GM23338 (cell line): ENCODE results near the gene SLAMF8.

ENCODE experiments used
- CREB1 ChIP-seq: fragments of 250-450 bp; sonication (Bioruptor Pico); IDR thresholded peaks from 2 replicates; pipeline ENCODE4 v1.5.0; 2020; ENCODE audit warnings: low read depth, mild to moderate bottlenecking, moderate library complexity
- CTCF ChIP-seq, 2 experiments: fragments of 200-600 bp in 1 of 2; sonication (generic) in 1 of 2; conservative IDR thresholded peaks; 2 replicates each; pipeline versions ENCODE4 v1.5.1 to v1.6.1; 2016 to 2017; ENCODE audit warnings: antibody characterized with exemption in 2 of 2, low read depth in 2 of 2, mild to moderate bottlenecking in 2 of 2, moderate library complexity in 1 of 2
- ETS1 ChIP-seq: IDR thresholded peaks from 2 replicates; pipeline ENCODE4 v1.6.1; 2016; ENCODE audit warnings: antibody characterized with exemption
- EZH2 ChIP-seq: fragments of 200-600 bp; sonication (generic); IDR thresholded peaks from one replicate; pipeline ENCODE4 v1.8.0; 2017; ENCODE audit warnings: antibody characterized with exemption, mild to moderate bottlenecking, low read depth; ENCODE audit not compliant: unreplicated experiment
- EZH2phosphoT487 ChIP-seq: fragments of 200-600 bp; sonication (generic); IDR thresholded peaks from one replicate; pipeline ENCODE4 v1.8.1; 2018; ENCODE audit warnings: antibody characterized with exemption; ENCODE audit not compliant: unreplicated experiment
- JUNB ChIP-seq: IDR thresholded peaks from one replicate; pipeline ENCODE4 v1.6.1; 2016; ENCODE audit warnings: antibody characterized with exemption; ENCODE audit not compliant: unreplicated experiment
- NANOG ChIP-seq: IDR thresholded peaks from 2 replicates; pipeline ENCODE4 v1.6.1; 2016; ENCODE audit warnings: antibody characterized with exemption, borderline replicate concordance
- POLR2AphosphoS5 ChIP-seq: IDR thresholded peaks from 2 replicates; pipeline ENCODE4 v1.6.1; 2016; ENCODE audit warnings: antibody characterized with exemption, low read depth
- REST ChIP-seq: IDR thresholded peaks from one replicate; pipeline ENCODE4 v1.6.1; 2018; ENCODE audit warnings: antibody characterized with exemption; ENCODE audit not compliant: unreplicated experiment
- STAT1 ChIP-seq: IDR thresholded peaks from one replicate; pipeline ENCODE4 v1.6.1; 2016; ENCODE audit warnings: antibody characterized with exemption; ENCODE audit not compliant: unreplicated experiment
- ZNF331 ChIP-seq: fragments of 250-450 bp; sonication (Bioruptor Pico); IDR thresholded peaks from 2 replicates; pipeline ENCODE4 v1.5.0; 2020; ENCODE audit warnings: low read depth, mild to moderate bottlenecking, moderate library complexity

GRCh38 chr1:159845751-159846629, 19.3 kb downstream of the SLAMF8 start:
- TF ChIP-seq CTCF (conservative IDR thresholded peaks at IDR 0.05; ENCODE audit: low read depth in 2 of 2) (no peak), REST (no peak), POLR2AphosphoS5 (no peak), EZH2 (no peak), EZH2phosphoT487 (no peak), STAT1 (no peak), CREB1 (CRISPR knock-in tag) (no peak), JUNB (no peak), ETS1 (no peak), NANOG (no peak), ZNF331 (CRISPR knock-in tag) (no peak)
